SK-N-SH treated with all-trans-retinoic acid at 6 μM for 48 hours (cell line): Measurements from ENCODE around the gene RGS6.

Experiments
- ATAC-seq: fragments of 200-7000 bp; cut with Tn5 transposase; 3 replicates; pipeline ENCODE4 v1.9.1; 2020; ENCODE audit warnings: mild to moderate bottlenecking, moderate library complexity
- ARNTL ChIP-seq: fragments of 450-650 bp; formaldehyde crosslinking; IDR thresholded peaks from 2 replicates; pipeline ENCODE4 v1.5.0; 2020; ENCODE audit warnings: low read depth, mild to moderate bottlenecking, moderate library complexity, borderline replicate concordance
- BACH2 ChIP-seq: fragments of 250-450 bp; sonication (Bioruptor Pico); IDR thresholded peaks from 2 replicates; pipeline ENCODE4 v1.9.0; 2021; ENCODE audit warnings: mild to moderate bottlenecking, borderline replicate concordance
- CSDC2 ChIP-seq: fragments of 250-450 bp; sonication (Bioruptor Pico); IDR thresholded peaks from 2 replicates; pipeline ENCODE4 v1.5.0; 2020; ENCODE audit warnings: mild to moderate bottlenecking, moderate library complexity
- CSRNP3 ChIP-seq: fragments of 250-450 bp; sonication (Bioruptor Pico); IDR thresholded peaks from 2 replicates; pipeline ENCODE4 v1.5.1; 2021; ENCODE audit warnings: mild to moderate bottlenecking, moderate library complexity
- GLIS3 ChIP-seq: fragments of 250-450 bp; sonication (Bioruptor Pico); IDR thresholded peaks from 2 replicates; pipeline ENCODE4 v1.5.0; 2020; ENCODE audit warnings: mild to moderate bottlenecking, moderate library complexity
- ISL1 ChIP-seq: fragments of 250-450 bp; sonication (Bioruptor Pico); IDR thresholded peaks from 2 replicates; pipeline ENCODE4 v2.1.2; 2022; ENCODE audit warnings: mild to moderate bottlenecking, moderate library complexity
- PATZ1 ChIP-seq: fragments of 250-450 bp; sonication (Bioruptor Pico); IDR thresholded peaks from 2 replicates; pipeline ENCODE4 v1.8.0; 2020; ENCODE audit warnings: mild to moderate bottlenecking, moderate library complexity, borderline replicate concordance
- PPARA ChIP-seq: fragments of 250-450 bp; sonication (Bioruptor Pico); IDR thresholded peaks from 2 replicates; pipeline ENCODE4 v1.5.0; 2020; ENCODE audit warnings: mild to moderate bottlenecking, borderline replicate concordance
- RARB ChIP-seq: fragments of 250-450 bp; sonication (Bioruptor Pico); IDR thresholded peaks from 2 replicates; pipeline ENCODE4 v1.8.0; 2021; ENCODE audit warnings: mild to moderate bottlenecking, moderate library complexity
- SNAI2 ChIP-seq: fragments of 250-450 bp; sonication (Bioruptor Pico); IDR thresholded peaks from 2 replicates; pipeline ENCODE4 v1.5.0; 2020; ENCODE audit warnings: mild to moderate bottlenecking, moderate library complexity
- TOX ChIP-seq: fragments of 250-450 bp; sonication (Bioruptor Pico); IDR thresholded peaks from 2 replicates; pipeline ENCODE4 v1.8.0; 2021; ENCODE audit warnings: mild to moderate bottlenecking, moderate library complexity, borderline replicate concordance
- ZC3H10 ChIP-seq: fragments of 250-450 bp; sonication (Bioruptor Pico); IDR thresholded peaks from 2 replicates; pipeline ENCODE4 v1.5.1; 2021; ENCODE audit warnings: mild to moderate bottlenecking, moderate library complexity
- ZFP3 ChIP-seq: fragments of 250-450 bp; sonication (Bioruptor Pico); IDR thresholded peaks from 2 replicates; pipeline ENCODE4 v1.5.0; 2020; ENCODE audit warnings: mild to moderate bottlenecking, moderate library complexity
- ZFP30 ChIP-seq: fragments of 450-650 bp; formaldehyde crosslinking; IDR thresholded peaks from 2 replicates; pipeline ENCODE4 v1.5.0; 2022; ENCODE audit warnings: mild to moderate bottlenecking, moderate library complexity
- ZNF565 ChIP-seq: fragments of 450-650 bp; formaldehyde crosslinking; conservative IDR thresholded peaks from 2 replicates; pipeline ENCODE4 v1.5.0; 2020; ENCODE audit warnings: low read depth, mild to moderate bottlenecking, moderate library complexity
- ZNF70 ChIP-seq: fragments of 450-650 bp; formaldehyde crosslinking; IDR thresholded peaks from 2 replicates; pipeline ENCODE4 v1.5.0; 2020; ENCODE audit warnings: mild to moderate bottlenecking, moderate library complexity
- ZNF8 ChIP-seq: fragments of 450-650 bp; formaldehyde crosslinking; IDR thresholded peaks from 2 replicates; pipeline ENCODE4 v1.5.0; 2020; ENCODE audit warnings: mild to moderate bottlenecking, moderate library complexity
- TF ChIP-seq, protein P1 (sequence below): fragments of 250-450 bp; sonication (Bioruptor Pico); IDR thresholded peaks from 2 replicates; pipeline ENCODE4 v1.5.1; 2020; ENCODE audit warnings: low read depth, mild to moderate bottlenecking, moderate library complexity
- TF ChIP-seq, protein P2 (sequence below): fragments of 250-450 bp; sonication (Bioruptor Pico); IDR thresholded peaks from 2 replicates; pipeline ENCODE4 v1.5.0; 2020; ENCODE audit warnings: mild to moderate bottlenecking, moderate library complexity
- TF ChIP-seq, protein P3 (sequence below): fragments of 250-450 bp; sonication (Bioruptor Pico); IDR thresholded peaks from 2 replicates; pipeline ENCODE4 v1.8.0; 2021; ENCODE audit warnings: low read depth, mild to moderate bottlenecking, moderate library complexity, borderline replicate concordance

RGS6 gene

GRCh38 chr14:72336311-72336980 lies 404.2 kb downstream of the RGS6 start:
- TF ChIP-seq ZNF8 (CRISPR knock-in tag) (no peak), SNAI2 (CRISPR knock-in tag) (no peak), PPARA (CRISPR knock-in tag) (no peak), ZFP30 (CRISPR knock-in tag) (no peak), BACH2 (no peak), TOX (CRISPR knock-in tag) (no peak), GLIS3 (no peak), ISL1 (CRISPR knock-in tag) (no peak), ZNF70 (no peak), ZC3H10 (CRISPR knock-in tag) (no peak), CSRNP3 (CRISPR knock-in tag) (no peak)
- TF ChIP-seq, protein P1, sequence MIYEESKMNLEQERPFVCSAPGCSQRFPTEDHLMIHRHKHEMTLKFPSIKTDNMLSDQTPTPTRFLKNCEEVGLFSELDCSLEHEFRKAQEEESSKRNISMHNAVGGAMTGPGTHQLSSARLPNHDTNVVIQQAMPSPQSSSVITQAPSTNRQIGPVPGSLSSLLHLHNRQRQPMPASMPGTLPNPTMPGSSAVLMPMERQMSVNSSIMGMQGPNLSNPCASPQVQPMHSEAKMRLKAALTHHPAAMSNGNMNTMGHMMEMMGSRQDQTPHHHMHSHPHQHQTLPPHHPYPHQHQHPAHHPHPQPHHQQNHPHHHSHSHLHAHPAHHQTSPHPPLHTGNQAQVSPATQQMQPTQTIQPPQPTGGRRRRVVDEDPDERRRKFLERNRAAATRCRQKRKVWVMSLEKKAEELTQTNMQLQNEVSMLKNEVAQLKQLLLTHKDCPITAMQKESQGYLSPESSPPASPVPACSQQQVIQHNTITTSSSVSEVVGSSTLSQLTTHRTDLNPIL (CRISPR knock-in tag): no peak
- TF ChIP-seq, protein P2, sequence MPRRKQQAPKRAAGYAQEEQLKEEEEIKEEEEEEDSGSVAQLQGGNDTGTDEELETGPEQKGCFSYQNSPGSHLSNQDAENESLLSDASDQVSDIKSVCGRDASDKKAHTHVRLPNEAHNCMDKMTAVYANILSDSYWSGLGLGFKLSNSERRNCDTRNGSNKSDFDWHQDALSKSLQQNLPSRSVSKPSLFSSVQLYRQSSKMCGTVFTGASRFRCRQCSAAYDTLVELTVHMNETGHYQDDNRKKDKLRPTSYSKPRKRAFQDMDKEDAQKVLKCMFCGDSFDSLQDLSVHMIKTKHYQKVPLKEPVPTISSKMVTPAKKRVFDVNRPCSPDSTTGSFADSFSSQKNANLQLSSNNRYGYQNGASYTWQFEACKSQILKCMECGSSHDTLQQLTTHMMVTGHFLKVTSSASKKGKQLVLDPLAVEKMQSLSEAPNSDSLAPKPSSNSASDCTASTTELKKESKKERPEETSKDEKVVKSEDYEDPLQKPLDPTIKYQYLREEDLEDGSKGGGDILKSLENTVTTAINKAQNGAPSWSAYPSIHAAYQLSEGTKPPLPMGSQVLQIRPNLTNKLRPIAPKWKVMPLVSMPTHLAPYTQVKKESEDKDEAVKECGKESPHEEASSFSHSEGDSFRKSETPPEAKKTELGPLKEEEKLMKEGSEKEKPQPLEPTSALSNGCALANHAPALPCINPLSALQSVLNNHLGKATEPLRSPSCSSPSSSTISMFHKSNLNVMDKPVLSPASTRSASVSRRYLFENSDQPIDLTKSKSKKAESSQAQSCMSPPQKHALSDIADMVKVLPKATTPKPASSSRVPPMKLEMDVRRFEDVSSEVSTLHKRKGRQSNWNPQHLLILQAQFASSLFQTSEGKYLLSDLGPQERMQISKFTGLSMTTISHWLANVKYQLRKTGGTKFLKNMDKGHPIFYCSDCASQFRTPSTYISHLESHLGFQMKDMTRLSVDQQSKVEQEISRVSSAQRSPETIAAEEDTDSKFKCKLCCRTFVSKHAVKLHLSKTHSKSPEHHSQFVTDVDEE (CRISPR knock-in tag): no peak
- TF ChIP-seq, protein P3, sequence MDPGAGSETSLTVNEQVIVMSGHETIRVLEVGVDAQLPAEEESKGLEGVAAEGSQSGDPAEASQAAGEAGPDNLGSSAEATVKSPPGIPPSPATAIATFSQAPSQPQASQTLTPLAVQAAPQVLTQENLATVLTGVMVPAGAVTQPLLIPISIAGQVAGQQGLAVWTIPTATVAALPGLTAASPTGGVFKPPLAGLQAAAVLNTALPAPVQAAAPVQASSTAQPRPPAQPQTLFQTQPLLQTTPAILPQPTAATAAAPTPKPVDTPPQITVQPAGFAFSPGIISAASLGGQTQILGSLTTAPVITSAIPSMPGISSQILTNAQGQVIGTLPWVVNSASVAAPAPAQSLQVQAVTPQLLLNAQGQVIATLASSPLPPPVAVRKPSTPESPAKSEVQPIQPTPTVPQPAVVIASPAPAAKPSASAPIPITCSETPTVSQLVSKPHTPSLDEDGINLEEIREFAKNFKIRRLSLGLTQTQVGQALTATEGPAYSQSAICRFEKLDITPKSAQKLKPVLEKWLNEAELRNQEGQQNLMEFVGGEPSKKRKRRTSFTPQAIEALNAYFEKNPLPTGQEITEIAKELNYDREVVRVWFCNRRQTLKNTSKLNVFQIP (CRISPR knock-in tag): no peak
- ATAC-seq: no peak

DNA sequence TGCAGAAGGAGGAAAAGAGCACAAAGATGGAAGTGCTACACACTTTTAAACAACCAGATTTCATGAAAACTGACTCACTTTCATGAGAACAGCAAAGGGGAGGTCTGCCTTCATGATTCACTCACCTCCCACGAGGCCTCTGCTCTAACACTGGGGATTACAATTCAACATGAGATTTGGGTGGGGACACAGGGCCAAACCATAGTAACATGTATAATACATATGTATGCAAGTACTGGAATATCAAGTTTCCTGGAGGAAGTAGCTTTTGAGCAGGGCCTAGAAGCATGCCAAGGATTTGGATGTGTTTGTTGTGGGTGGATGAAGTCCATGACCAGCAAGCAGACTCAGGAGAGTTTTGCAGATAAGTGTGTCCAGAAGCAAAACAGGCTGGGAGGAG lies 409.0 kb downstream of the RGS6 start:
- TF ChIP-seq PATZ1 (CRISPR knock-in tag) (no peak), SNAI2 (CRISPR knock-in tag) (no peak), ZFP3 (CRISPR knock-in tag) (no peak), ZNF8 (CRISPR knock-in tag) (no peak), BACH2 (no peak), ZC3H10 (CRISPR knock-in tag) (no peak), PPARA (CRISPR knock-in tag) (no peak), ARNTL (no peak), RARB (CRISPR knock-in tag) (no peak), TOX (CRISPR knock-in tag) (no peak), ZNF565 (CRISPR knock-in tag) (no peak), CSRNP3 (CRISPR knock-in tag) (no peak), CSDC2 (CRISPR knock-in tag) (no peak), ISL1 (CRISPR knock-in tag) (no peak)
- TF ChIP-seq, protein P1 (CRISPR knock-in tag): no peak
- ATAC-seq: no peak
